RWPE2 (cell line): ENCODE data around the gene FYCO1.

Experiments
- ATAC-seq: fragments of 200-7000 bp; cut with Tn5 transposase; 3 replicates; pipeline ENCODE4 v1.9.1; 2021; ENCODE audit warnings: low read depth
- DNase-seq: peaks from one replicate; pipeline ENCODE4 v3.0.0-alpha.2; 2020; ENCODE audit warnings: low spot score
- H3K27ac ChIP-seq: fragments of 450-650 bp; 2 replicates; pipeline ENCODE4 v1.5.1; 2017; ENCODE audit warnings: mild to moderate bottlenecking; ENCODE audit not compliant: poor library complexity, severe bottlenecking
- H3K27me3 ChIP-seq: fragments of 250-450 bp; sonication (Bioruptor Pico); 2 replicates; pipeline ENCODE4 v1.5.1; 2021; ENCODE audit warnings: mild to moderate bottlenecking, moderate library complexity; ENCODE audit not compliant: insufficient read depth, poor library complexity, severe bottlenecking
- H3K36me3 ChIP-seq: fragments of 250-450 bp; sonication (Bioruptor Pico); 2 replicates; pipeline ENCODE4 v1.5.1; 2020; ENCODE audit warnings: low read depth, mild to moderate bottlenecking, moderate library complexity
- H3K4me1 ChIP-seq: fragments of 250-450 bp; sonication (Bioruptor Pico); 2 replicates; pipeline ENCODE4 v1.5.1; 2021; ENCODE audit warnings: mild to moderate bottlenecking, moderate library complexity; ENCODE audit not compliant: insufficient read depth, poor library complexity, severe bottlenecking
- H3K4me3 ChIP-seq: fragments of 250-450 bp; sonication (Bioruptor Pico); 2 replicates; pipeline ENCODE4 v1.5.1; 2021; ENCODE audit warnings: mild to moderate bottlenecking, moderate library complexity; ENCODE audit not compliant: severe bottlenecking
- H3K9me3 ChIP-seq: fragments of 250-450 bp; sonication (Bioruptor Pico); 2 replicates; pipeline ENCODE4 v1.5.1; 2021; ENCODE audit warnings: mild to moderate bottlenecking, moderate library complexity; ENCODE audit not compliant: severe bottlenecking
- CTCF ChIP-seq: fragments of 450-650 bp; IDR thresholded peaks from one replicate; pipeline ENCODE4 v1.5.1; 2017; ENCODE audit warnings: mild to moderate bottlenecking, moderate library complexity; ENCODE audit not compliant: poor library complexity, severe bottlenecking

FYCO1 gene

DNA sequence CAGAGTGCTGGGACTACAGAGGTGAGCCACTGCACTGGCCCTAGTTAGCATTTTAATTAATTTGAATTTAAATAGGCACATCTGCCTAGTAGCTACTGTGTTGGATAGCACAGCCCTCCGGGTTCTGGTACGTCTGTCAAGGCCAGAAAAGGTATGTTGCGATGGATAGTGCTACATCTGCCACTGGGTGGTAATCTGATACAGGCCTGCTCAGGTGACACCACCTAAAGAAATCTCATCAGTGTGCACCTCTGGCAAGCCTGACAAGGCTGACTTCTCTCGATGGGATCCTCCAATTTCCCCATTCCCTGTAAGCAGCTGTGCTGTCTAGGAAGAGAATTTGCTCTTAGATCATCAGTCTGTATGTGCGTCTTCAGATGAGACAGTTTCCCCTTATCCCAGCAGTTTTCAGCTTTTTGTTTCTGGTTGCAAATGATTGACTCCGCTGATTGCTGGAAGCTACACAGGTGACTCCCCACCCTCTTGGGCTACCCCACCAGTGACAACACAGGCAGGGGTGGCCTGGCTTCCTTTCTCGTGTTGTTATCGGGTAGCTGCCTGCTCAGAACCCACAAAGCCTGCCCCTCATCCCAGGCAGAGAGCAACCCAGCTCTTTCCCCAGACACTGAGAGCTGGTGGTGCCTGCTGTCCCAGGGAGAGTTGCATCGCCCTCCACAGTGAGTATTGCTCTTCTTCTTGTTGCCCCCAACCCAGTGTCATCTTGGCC, 109.5 kb downstream of the FYCO1 start, which contains the start of gene CCR9:
CCR9 (plus strand) TSS at position 565 of the 727 bp plus-strand sequence. CDS start 8,391 bp downstream, outside the sequence.
- H3K36me3 ChIP-seq: no peaks in the 10 kb centered on the region
- no peaks in the 10 kb centered on the region for H3K4me1 ChIP-seq
- DNase-seq (no peak), ATAC-seq (no peak)
- no peak for TF ChIP-seq CTCF
- no peaks in the 10 kb centered on the region for H3K9me3 ChIP-seq
- H3K27me3 ChIP-seq: no peaks in the 10 kb centered on the region
- no peak within 1 kb of the TSS for H3K4me3 ChIP-seq
- H3K27ac ChIP-seq: no peak within 1 kb of the TSS

DNA sequence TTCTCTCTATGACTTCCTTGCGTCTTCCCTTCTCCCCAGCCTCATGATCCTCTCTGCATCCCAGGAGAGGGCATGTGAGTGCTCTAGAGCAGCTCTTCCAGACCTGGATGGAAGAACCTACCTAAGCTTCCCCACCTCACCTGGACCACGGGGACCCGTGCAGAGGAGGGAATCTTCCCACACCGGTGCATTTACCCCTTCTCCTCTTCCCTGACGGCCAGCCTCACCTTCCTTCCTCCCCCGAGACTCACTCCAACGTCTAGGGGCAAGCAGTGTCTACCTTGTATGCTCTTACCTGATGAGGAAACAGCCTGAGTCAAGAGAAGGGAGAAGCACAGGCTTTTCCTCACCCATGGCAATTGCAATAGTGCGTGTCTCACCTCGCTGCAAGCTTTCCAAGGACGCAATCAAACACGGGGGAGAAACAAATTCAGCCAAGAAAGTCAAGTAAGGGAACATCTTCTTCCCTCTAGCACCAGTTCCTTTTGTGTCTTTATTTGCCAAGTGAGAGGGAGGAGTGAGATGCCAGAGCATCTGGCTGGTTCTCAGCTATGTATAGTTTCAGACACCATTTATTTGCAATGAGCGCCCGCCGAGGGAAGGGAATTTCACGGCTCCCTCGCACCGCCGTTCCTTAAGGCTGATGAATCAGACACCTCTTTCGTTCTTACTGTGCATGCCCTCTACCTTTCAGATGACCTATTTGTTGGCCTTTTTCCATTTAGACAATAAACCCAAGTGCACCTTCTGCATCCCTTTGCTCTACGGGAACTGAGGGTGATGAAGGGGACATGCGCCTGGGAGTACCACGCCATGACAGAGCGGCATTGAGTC, 111.0 kb downstream of the FYCO1 start:
- no peak for DNase-seq
- ATAC-seq: no peak
- Histone ChIP-seq H3K27ac (no peak overlapping the region), H3K4me3 (no peak overlapping the region), H3K27me3 (no peaks in the 10 kb centered on the region), H3K36me3 (no peaks in the 10 kb centered on the region), H3K9me3 (no peaks in the 10 kb centered on the region), H3K4me1 (no peaks in the 10 kb centered on the region)
- no peak for TF ChIP-seq CTCF

DNA sequence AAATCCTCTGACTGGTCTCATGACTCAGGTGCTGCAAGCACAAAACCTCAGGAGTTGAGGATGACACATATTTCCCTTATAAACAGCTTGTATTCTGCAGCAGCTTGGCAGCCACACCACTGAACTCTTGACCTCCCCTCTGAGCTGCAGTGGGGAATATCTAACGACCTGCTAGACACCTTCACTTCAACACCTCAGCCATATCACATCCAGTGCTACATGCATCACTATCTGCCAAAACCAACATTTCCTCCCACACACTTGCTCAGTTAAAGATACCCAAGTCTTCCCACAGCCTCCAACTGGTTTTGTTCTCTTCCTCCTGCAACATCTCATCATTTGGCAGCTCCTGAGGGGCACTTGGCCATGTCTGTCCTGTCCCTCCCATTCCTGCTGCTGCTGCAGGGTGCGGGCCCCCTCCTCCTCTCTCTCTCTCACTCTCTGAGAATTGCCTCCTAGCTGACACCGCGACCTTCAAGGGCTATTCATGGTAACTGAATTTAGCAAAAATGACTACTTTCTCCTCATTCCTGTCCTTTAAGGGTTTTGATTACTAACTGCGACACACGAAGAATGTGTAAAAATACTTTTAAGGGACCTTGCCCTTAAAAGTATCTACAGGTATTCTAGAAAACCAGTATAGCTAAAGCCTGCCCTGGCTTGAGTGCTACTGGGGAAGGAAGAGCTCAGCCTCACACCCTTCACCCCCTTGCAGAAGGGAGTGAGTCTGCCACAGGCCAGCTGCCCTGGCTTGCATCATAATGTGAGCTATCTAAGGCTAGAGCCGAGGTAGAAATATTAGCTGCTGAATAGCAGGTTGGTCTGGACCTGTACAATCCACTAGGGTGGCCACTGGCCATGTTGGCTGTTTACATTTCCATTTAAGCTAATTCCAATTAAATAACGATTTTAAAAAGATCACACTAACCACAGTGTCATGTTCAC, 114.3 kb downstream of the FYCO1 start:
- DNase-seq (no peak), ATAC-seq (peak; percentile 80)
- H3K27ac ChIP-seq: no peak overlapping the region
- no peaks in the 10 kb centered on the region for H3K4me1 ChIP-seq
- H3K9me3 ChIP-seq: no peaks in the 10 kb centered on the region
- no peaks in the 10 kb centered on the region for H3K36me3 ChIP-seq
- TF ChIP-seq CTCF: no peak
- H3K27me3 ChIP-seq: no peaks in the 10 kb centered on the region
- no peak overlapping the region for H3K4me3 ChIP-seq

GRCh38 chr3:45880725-45881077, 114.9 kb downstream of the FYCO1 start:
- Histone ChIP-seq H3K9me3 (no peaks in the 10 kb centered on the region), H3K27me3 (no peaks in the 10 kb centered on the region), H3K4me3 (no peak overlapping the region), H3K4me1 (no peaks in the 10 kb centered on the region), H3K36me3 (no peaks in the 10 kb centered on the region), H3K27ac (no peak overlapping the region)
- 0 out of 3 replicates have a peak, but pooled peaks have one; percentile 12 for ATAC-seq
- TF ChIP-seq CTCF: no peak
- no peak for DNase-seq
